GM06990 (cell line): ENCODE results near the gene SLC38A10.

ENCODE experiments used
- DNase-seq: peaks from one replicate; pipeline ENCODE4 v3.0.0-alpha.2; 2011; ENCODE audit not compliant: insufficient read length; ENCODE audit errors: extremely low read depth
- H3K27me3 ChIP-seq: replicated peaks from 2 replicates; pipeline ENCODE4 v1.6.0; 2011; ENCODE audit warnings: low read length; ENCODE audit not compliant: control insufficient read depth, insufficient read depth
- H3K36me3 ChIP-seq: 2 replicates; pipeline ENCODE4 v1.5.1; 2011; ENCODE audit warnings: low read length; ENCODE audit not compliant: control insufficient read depth, insufficient read depth
- H3K4me3 ChIP-seq: replicated peaks from 2 replicates; pipeline ENCODE4 v1.5.1; 2011; ENCODE audit warnings: low read depth, mild to moderate bottlenecking, control low read depth, low read length
- TF ChIP-seq, protein P1 (sequence below): IDR thresholded peaks from 2 replicates; pipeline ENCODE4 v1.5.1; 2011; ENCODE audit warnings: low read length, control low read depth, mild to moderate bottlenecking, inconsistent platforms; ENCODE audit not compliant: insufficient read depth, poor library complexity, severe bottlenecking

The SLC38A10 gene

DNA sequence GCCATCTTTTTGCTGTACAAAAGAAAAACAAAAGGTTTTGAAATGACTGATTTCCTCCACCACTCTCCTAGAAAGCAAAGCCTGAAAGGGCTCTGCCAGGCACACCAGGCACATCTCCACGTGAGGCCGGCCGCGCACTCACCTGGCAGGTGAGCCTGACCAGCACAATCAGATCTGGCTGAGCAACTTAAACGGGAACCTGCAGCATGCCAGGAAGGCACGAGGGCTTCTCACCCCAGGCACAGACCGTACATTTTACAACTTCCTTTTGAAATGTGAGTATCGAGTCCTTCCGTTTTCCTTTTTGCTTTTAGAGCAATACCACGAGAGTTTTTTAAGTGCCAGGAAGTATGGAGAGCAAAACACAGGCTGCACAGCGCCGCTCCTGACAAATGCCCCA, 22.5 kb downstream of the SLC38A10 start:
- H3K36me3 ChIP-seq: peaks cover 44% of the 10 kb centered on the region
- H3K27me3 ChIP-seq: no peaks in the 10 kb centered on the region
- H3K4me3 ChIP-seq: no peak overlapping the region
- DNase-seq: no peak
- TF ChIP-seq, protein P1, sequence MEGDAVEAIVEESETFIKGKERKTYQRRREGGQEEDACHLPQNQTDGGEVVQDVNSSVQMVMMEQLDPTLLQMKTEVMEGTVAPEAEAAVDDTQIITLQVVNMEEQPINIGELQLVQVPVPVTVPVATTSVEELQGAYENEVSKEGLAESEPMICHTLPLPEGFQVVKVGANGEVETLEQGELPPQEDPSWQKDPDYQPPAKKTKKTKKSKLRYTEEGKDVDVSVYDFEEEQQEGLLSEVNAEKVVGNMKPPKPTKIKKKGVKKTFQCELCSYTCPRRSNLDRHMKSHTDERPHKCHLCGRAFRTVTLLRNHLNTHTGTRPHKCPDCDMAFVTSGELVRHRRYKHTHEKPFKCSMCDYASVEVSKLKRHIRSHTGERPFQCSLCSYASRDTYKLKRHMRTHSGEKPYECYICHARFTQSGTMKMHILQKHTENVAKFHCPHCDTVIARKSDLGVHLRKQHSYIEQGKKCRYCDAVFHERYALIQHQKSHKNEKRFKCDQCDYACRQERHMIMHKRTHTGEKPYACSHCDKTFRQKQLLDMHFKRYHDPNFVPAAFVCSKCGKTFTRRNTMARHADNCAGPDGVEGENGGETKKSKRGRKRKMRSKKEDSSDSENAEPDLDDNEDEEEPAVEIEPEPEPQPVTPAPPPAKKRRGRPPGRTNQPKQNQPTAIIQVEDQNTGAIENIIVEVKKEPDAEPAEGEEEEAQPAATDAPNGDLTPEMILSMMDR: no peak

DNA sequence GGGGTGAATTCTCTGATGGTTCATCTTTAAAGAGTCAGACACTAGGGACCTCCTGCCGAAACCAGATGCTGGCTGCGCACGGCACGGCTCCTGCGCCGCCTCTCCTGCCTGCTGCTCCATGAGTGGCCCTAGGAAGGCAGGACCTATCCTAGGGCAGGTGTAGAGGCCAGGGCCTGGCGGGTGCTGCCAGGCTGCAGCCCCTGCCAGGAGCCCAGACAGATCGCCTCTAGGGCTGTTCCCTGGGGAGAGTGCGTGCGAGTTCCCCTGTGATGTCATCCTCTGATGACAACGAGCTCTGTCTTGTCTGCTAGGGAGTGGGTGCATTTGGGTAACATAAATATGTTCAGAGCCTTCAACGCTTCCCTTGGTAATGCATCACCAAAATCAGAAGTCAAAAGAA, 23.9 kb downstream of the SLC38A10 start:
- no peaks in the 10 kb centered on the region for H3K27me3 ChIP-seq
- H3K36me3 ChIP-seq: peaks cover 40% of the 10 kb centered on the region
- TF ChIP-seq, protein P1: no peak
- H3K4me3 ChIP-seq: no peak overlapping the region
- DNase-seq: no peak

DNA sequence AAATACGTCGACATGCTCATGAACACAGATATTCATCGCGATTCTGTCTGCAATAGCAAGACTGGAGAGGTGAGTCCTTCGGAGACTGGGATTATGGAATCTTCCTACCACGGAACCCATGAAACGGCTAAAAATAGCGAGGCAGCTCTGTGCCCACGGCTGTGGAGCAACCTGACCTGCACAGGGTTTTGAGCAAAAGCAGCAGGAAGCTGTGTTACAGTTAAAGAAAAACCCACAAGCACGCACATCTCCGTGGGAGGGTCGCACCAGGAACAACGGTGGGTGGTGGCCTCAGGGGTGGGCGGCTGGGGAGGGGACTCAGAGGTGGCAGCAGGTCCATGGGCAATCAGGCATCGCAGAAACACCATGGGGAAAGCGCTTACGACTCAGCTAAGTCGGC, 24.8 kb downstream of the SLC38A10 start:
- Histone ChIP-seq H3K27me3 (no peaks in the 10 kb centered on the region), H3K4me3 (no peak overlapping the region), H3K36me3 (peaks cover 38% of the 10 kb centered on the region)
- DNase-seq: no peak
- TF ChIP-seq, protein P1: no peak

DNA sequence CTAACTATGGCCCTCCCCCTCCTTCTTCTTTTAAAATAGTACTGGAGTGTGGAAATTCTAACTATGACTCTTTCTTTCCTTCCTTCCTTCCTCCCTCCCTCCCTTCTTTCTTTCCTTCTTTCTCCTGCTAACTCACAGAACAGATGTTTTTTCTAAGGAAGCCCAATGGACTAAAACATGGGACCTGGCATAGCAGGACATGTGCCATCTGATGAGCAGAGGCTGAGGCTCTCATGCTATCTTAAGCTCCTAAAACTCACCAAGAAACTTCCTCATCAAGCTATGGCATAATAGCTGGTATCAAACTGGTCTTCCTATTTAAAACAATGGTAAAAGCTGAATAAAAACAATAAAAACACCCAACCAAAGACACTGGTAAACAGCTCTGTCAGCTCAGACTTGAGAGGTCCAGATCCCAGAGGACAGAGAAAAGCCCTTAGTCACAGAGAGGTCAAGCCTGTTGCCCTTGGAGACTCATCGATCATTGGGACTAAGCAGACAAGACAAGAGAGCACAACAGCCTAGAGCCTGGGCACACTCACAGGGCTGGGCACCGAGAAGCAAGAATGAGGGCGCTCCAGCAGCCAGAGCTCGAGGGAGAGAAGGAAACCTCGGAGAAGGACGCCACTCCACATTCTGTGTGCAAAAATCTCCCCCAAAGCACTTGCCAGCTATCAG, 27.6 kb downstream of the SLC38A10 start:
- Histone ChIP-seq H3K4me3 (no peak overlapping the region), H3K36me3 (peaks cover 38% of the 10 kb centered on the region), H3K27me3 (no peaks in the 10 kb centered on the region)
- no peak for DNase-seq
- TF ChIP-seq, protein P1: no peak

DNA sequence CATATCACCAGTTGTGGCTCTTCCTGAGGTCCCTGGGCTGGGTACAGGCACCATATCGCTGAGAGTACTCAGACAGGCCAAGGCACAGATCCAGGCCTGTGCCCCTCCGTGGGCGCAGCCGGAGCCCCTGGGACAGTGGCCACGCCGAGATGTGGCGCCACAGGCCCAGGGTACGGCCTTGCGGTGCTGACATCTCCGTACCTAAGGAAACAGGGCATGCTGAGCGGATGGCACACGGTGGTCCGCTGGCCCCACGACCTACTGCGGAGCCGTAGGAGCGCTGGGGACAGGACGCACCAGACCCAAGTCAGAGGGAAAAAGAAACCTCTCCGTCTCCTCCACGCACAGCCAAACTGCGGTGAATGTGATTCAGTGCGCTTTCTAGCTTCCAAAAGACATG, 29.5 kb downstream of the SLC38A10 start:
- peaks cover 41% of the 10 kb centered on the region for H3K36me3 ChIP-seq
- no peaks in the 10 kb centered on the region for H3K27me3 ChIP-seq
- DNase-seq: no peak
- TF ChIP-seq, protein P1: no peak
- no peak overlapping the region for H3K4me3 ChIP-seq

DNA sequence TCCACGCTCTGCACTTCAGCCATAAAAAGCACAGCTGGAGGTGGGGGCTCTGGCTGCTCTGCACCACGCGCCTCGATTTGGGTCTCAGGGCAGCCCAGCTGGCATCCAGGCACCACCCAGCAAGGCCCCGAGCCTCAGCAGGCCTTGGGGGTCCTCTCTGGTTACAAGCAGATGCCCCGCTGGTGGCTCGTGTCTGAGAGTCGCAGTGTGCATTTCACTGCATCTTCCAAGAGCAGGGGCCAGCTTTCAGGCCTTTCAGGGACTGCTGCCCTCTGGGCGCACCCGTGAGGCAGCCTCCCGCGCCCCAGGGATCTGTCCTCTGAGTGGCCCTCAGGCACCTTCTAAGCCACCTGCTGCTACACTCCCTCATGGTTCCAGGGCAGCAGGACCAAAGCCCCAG, 30.5 kb downstream of the SLC38A10 start:
- Histone ChIP-seq H3K4me3 (no peak overlapping the region), H3K36me3 (peaks cover 43% of the 10 kb centered on the region), H3K27me3 (no peaks in the 10 kb centered on the region)
- TF ChIP-seq, protein P1: no peak
- DNase-seq: no peak
